B cell (primary cell): ENCODE measurements around the gene ZNF565.

Experiments used
- EZH2 ChIP-seq: IDR thresholded peaks from 2 replicates; pipeline ENCODE4 v1.6.1; 2012; ENCODE audit warnings: borderline replicate concordance, low read depth, mild to moderate bottlenecking, moderate library complexity, low read length; ENCODE audit not compliant: insufficient read depth, poor library complexity, severe bottlenecking
- TF ChIP-seq, protein P1 (sequence below): fragments of 200-600 bp; IDR thresholded peaks from one replicate; pipeline ENCODE4 v1.8.0; 2022; ENCODE audit warnings: antibody characterized with exemption, mild to moderate bottlenecking

DNA sequence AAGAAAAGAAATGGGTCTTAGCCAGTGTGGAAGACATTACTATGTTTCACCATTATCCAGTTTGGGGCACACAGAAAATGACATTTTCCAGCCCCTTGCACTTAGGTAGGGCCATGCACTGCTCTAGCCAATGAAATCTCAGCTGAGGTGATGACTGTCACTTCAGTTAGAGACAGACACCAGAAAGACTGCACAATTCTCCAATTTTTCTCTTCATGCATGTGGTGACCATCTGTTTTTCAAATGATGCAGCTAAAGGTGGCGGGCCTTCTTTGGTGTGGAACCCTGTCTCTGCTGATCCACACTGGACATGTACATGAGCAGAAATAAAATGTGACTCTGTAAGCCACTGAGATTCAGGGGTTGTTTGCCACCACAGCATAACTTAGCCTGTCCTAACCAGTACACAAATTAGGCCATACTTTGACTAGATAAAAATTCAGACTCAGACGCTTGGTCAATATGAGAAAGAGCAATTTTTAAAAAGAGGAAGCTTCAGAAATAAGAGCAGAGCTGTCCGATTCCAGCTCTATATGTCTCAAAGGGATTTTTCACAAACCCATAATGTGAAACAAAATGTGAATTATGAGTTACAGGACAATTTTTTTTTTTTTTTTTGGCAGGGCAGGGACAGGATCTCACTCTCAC lies 6.7 kb downstream of the ZNF565 start:
- TF ChIP-seq, protein P1, sequence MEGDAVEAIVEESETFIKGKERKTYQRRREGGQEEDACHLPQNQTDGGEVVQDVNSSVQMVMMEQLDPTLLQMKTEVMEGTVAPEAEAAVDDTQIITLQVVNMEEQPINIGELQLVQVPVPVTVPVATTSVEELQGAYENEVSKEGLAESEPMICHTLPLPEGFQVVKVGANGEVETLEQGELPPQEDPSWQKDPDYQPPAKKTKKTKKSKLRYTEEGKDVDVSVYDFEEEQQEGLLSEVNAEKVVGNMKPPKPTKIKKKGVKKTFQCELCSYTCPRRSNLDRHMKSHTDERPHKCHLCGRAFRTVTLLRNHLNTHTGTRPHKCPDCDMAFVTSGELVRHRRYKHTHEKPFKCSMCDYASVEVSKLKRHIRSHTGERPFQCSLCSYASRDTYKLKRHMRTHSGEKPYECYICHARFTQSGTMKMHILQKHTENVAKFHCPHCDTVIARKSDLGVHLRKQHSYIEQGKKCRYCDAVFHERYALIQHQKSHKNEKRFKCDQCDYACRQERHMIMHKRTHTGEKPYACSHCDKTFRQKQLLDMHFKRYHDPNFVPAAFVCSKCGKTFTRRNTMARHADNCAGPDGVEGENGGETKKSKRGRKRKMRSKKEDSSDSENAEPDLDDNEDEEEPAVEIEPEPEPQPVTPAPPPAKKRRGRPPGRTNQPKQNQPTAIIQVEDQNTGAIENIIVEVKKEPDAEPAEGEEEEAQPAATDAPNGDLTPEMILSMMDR = no peak
- TF ChIP-seq EZH2 = no peak
